NT2/D1 (cell line): Measurements from ENCODE around the gene FAHD1.

Experiments used
- DNase-seq: peaks from one replicate; pipeline ENCODE4 v3.0.0-alpha.2; 2011; ENCODE audit warnings: low read depth, low spot score
- H3K27me3 ChIP-seq: 2 replicates; pipeline ENCODE4 v1.6.0; 2011; ENCODE audit warnings: mild to moderate bottlenecking; ENCODE audit not compliant: insufficient read length, insufficient read depth
- H3K36me3 ChIP-seq: 2 replicates; pipeline ENCODE4 v1.6.1; 2011; ENCODE audit warnings: mild to moderate bottlenecking, low read length, mixed read lengths; ENCODE audit not compliant: insufficient read depth, insufficient read length
- H3K4me1 ChIP-seq: 2 replicates; pipeline ENCODE4 v1.5.1; 2011; ENCODE audit not compliant: insufficient read depth, insufficient read length
- H3K4me3 ChIP-seq: 2 replicates; pipeline ENCODE4 v1.5.1; 2011; ENCODE audit warnings: low read depth; ENCODE audit not compliant: insufficient read length
- H3K9ac ChIP-seq: 2 replicates; pipeline ENCODE4 v1.6.0; 2011; ENCODE audit warnings: low read depth; ENCODE audit not compliant: insufficient read length
- H3K9me3 ChIP-seq: 2 replicates; pipeline ENCODE4 v1.5.1; 2011; ENCODE audit warnings: mild to moderate bottlenecking, low read length; ENCODE audit not compliant: insufficient read depth
- SUZ12 ChIP-seq: IDR thresholded peaks from 2 replicates; pipeline ENCODE4 v1.6.1; 2011; ENCODE audit not compliant: insufficient read length, insufficient read depth; ENCODE audit errors: extremely low read depth
- YY1 ChIP-seq: IDR thresholded peaks from 2 replicates; pipeline ENCODE4 v1.6.1; 2011; ENCODE audit not compliant: insufficient read length, insufficient read depth
- ZNF274 ChIP-seq: IDR thresholded peaks from 2 replicates; pipeline ENCODE4 v1.6.1; 2011; ENCODE audit warnings: mild to moderate bottlenecking, low read depth, low read length

The FAHD1 gene

GRCh38 chr16:1825381-1825863 is 1.6 kb upstream of the FAHD1 start:
- TF ChIP-seq YY1, result no peak
- no peak for TF ChIP-seq SUZ12
- TF ChIP-seq ZNF274, result no peak
- peak overlapping the region; percentile 76 for H3K9ac ChIP-seq
- no peak for DNase-seq

DNA sequence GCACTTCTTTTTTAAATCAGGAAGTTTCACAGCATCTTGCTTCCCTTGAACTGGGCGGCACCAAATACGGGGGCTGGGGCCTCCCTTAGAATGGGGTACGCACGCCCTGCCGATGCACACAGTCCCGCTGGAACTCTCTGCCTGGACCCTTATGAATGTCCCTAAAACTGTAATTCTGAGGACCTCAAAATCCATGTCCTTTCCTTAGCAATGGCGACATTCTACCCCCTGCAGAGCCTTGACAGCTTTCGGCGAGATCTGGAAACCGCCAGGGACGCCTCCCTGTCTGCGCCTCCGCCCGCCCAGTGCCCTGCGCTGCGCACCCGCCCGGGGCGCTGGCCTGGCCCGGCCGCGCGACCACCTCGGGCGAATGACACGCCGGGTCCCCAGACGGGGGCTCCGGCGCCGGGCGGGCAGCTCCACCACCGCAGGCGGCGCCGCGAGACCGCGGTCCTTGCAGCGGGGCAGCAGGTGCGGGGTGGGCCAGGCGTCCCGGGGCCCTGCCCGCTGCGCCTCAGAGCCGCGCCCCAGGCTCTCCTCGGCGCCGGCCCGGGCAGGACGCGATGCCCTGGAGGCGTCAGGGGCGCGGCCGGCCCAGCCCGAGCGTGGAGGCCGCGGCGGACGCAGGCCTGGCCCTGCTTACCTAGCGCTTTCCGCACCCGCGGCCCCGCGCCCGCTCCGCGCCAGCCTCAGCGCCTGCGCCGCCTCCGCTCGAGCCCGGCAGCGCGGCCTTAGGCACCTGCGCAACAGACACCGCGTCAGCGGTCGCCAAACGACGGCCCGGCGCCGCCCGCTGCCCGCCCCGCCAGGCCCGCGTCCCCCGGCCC is 929 bp upstream of the FAHD1 start:
- Histone ChIP-seq H3K9ac (peak overlapping the region; percentile 76), H3K36me3 (peaks cover 28% of the 10 kb centered on the region), H3K27me3 (peaks cover 12% of the 10 kb centered on the region), H3K9me3 (no peaks in the 10 kb centered on the region), H3K4me1 (peaks cover 2% of the 10 kb centered on the region), H3K4me3 (peak overlapping the region; percentile 100)
- TF ChIP-seq ZNF274, result no peak
- no peak for TF ChIP-seq YY1
- no peak for TF ChIP-seq SUZ12
- DNase-seq, result no peak

More at GRCh38 chr16:1825381-1825863, 1.6 kb upstream of the FAHD1 start:
- Histone ChIP-seq H3K9me3 (no peaks in the 10 kb centered on the region), H3K4me1 (peaks cover 2% of the 10 kb centered on the region), H3K4me3 (peak overlapping the region; percentile 100), H3K27me3 (peaks cover 12% of the 10 kb centered on the region), H3K36me3 (peaks cover 30% of the 10 kb centered on the region)

DNA sequence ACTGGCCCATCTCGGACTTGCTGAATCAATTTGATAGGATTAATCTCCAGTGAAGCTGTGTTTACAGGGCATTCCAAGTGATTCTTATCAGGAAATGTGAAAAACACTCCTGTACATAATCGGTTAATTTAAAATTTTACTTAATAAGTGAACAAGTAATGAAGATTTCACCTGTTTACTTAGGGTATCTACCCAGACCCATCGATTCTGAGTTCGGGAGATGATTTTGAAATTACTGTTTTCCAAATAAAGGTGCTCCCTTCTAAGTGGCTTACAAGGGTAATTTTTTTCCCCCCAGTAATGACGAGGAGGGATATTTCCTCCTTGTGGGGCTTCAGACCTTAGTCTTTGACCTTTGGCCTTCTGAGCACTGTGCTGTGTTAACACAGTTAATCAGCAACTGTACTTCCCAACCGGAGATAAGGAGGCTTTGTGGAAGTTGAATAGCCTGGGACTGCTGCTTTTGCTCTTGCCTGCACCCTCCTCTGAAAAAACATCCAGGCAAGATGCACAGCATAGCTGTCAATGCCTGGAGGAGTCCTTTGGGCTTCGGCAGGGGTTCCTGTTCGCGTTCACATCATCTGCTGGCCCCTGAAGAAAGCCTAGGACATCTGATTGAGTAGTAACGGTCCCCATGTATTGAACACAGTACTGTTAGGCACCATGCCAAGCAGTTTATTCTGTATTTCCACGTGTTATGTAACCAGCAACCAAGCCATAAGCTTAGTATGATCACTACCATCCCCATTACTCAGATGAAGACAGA is 1.8 kb downstream of the FAHD1 start:
- peaks cover 17% of the 10 kb centered on the region for H3K36me3 ChIP-seq
- peaks cover 2% of the 10 kb centered on the region for H3K4me1 ChIP-seq
- no peak overlapping the region for H3K4me3 ChIP-seq
- peaks cover 12% of the 10 kb centered on the region for H3K27me3 ChIP-seq
- DNase-seq, result no peak
- peak overlapping the region; percentile 28 for H3K9ac ChIP-seq
- no peaks in the 10 kb centered on the region for H3K9me3 ChIP-seq
- TF ChIP-seq ZNF274, result no peak
- no peak for TF ChIP-seq YY1

- TF ChIP-seq YY1 (no peak), SUZ12 (no peak), ZNF274 (no peak)
- no peaks in the 10 kb centered on the region for H3K9me3 ChIP-seq
- no peak overlapping the region for H3K4me3 ChIP-seq
- no peak overlapping the region for H3K9ac ChIP-seq
- DNase-seq, result no peak
- peaks cover 2% of the 10 kb centered on the region for H3K4me1 ChIP-seq
- H3K27me3 ChIP-seq, result peaks cover 6% of the 10 kb centered on the region
- H3K36me3 ChIP-seq, result peaks cover 17% of the 10 kb centered on the region
Observed at GRCh38 chr16:1830213-1830612, 3.2 kb downstream of the FAHD1 start.

DNA sequence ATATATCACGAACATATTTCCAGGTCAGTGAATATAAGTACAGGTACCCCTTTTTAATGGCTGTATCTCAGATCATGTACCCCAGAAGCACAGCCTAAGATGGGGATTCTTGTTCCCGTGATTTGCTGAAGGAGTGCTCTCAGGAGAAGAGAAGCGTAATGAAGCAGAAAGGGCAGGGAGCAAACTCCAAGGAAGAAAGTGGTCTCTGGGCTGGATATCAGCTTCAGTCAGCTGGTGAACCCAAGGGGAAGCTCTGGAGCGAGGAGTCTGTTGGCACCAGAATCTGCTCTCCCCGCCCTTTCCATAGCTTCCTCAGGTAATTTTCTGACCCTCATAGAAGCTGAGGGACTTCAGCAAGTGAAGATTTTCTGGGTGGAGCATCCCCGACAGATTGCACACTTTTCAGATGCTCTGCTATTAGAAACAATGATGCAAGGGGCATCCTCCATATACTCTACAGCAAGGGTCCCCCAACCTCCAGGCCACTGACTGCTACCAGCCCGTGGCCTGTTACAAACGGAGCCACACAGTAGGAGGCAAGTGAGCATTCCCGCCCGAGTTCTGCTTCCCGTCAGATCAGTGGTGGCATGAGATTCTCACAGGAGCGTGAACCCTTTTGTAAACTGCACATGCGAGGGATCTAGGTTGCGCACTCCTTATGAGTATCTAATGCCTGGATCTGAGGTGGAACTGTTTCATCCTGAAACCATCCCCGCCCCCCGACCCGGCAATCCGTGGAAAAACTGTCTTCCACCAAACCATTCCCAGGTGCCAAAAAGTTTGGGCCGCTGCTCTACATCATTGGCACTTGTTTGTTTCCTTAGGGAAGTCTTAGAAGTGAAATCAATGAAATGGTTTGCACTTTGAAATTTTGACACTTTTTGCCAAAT is 4.4 kb downstream of the FAHD1 start:
- Histone ChIP-seq H3K4me3 (no peak overlapping the region), H3K36me3 (peaks cover 17% of the 10 kb centered on the region), H3K27me3 (no peaks in the 10 kb centered on the region), H3K9me3 (no peaks in the 10 kb centered on the region), H3K9ac (no peak overlapping the region), H3K4me1 (peaks cover 2% of the 10 kb centered on the region)
- no peak for DNase-seq
- TF ChIP-seq YY1 (no peak), SUZ12 (no peak), ZNF274 (no peak)

- Histone ChIP-seq H3K27me3 (no peaks in the 10 kb centered on the region), H3K4me1 (peaks cover 2% of the 10 kb centered on the region), H3K4me3 (no peak overlapping the region), H3K36me3 (peaks cover 17% of the 10 kb centered on the region), H3K9ac (no peak overlapping the region), H3K9me3 (no peaks in the 10 kb centered on the region)
- DNase-seq, result no peak
- TF ChIP-seq ZNF274 (no peak), YY1 (no peak), SUZ12 (no peak)
Observed at GRCh38 chr16:1832838-1833454, 5.9 kb downstream of the FAHD1 start.
